ENCODE data around the gene FDPS. TPM values are rescaled to one million over a fixed set of nuclear protein-coding genes. Genes with fewer than 3 reads are reported as not detected.
A peak's percentile ranks its signal among the peaks of the same experiment; 100 is the strongest.
"Not testable (repeated sequence)": the region's sequence is repeated elsewhere in the genome, so short reads cannot be mapped to it uniquely, and the experiment has no call there.

FDPS gene
- total RNA-seq, 1 experiment from 2014 or later = 228 TPM

- no peaks in the 10 kb centered on the region for H3K27me3 Mint-ChIP-seq (ENCODE audit: insufficient read depth, unreplicated experiment)
- BruUV-seq (replicated peaks) = no TSS peak
- DNase-seq = no peak
- H3K9me3 Mint-ChIP-seq (ENCODE audit: unreplicated experiment) = no peaks in the 10 kb centered on the region
- H3K4me1 Mint-ChIP-seq (ENCODE audit: low read depth, unreplicated experiment) = peaks cover 16% of the 10 kb centered on the region
- POLR2A ChIA-PET = no interaction called here
- Histone ChIP-seq H3K4me1 (peaks cover 11% of the 10 kb centered on the region), H3K36me3 (ENCODE audit: control insufficient read depth, insufficient read depth, low read length) (peaks cover 1% of the 10 kb centered on the region; the same call in 1 of the 2 replicates), H3K9me3 (no peaks in the 10 kb centered on the region), H3K4me3 (ENCODE audit: low read depth, low read length) (no peak overlapping the region), H3K27me3 (replicated peaks; ENCODE audit: control insufficient read depth, insufficient read depth, low read length) (no peaks in the 10 kb centered on the region)
- peaks cover 77% of the 10 kb centered on the region for H3K36me3 Mint-ChIP-seq (ENCODE audit: insufficient read depth, unreplicated experiment)
- H3K27ac Mint-ChIP-seq (ENCODE audit: unreplicated experiment) = peak overlapping the region; percentile 88
- intact Hi-C loops (cut with micrococcal nuclease; ENCODE audit: unreplicated experiment) = loop anchor here (10.0 kb wide), 1 partner anchor 269 kb away; no protein-coding TSS in a partner anchor
- peak overlapping the region; percentile 94 for H3K4me3 Mint-ChIP-seq (ENCODE audit: unreplicated experiment)
- CTCF ChIA-PET = no interaction called here
- no peak for TF ChIP-seq CTCF (IDR thresholded peaks at IDR 0.05; ENCODE audit: insufficient read depth in 1 of 2, low read depth in 1 of 2, low read length in 1 of 2, severe bottlenecking in 1 of 2, unreplicated experiment in 1 of 2)
Measured at GRCh38 chr1:155326020-155326526, 17.4 kb downstream of the FDPS start.

DNA sequence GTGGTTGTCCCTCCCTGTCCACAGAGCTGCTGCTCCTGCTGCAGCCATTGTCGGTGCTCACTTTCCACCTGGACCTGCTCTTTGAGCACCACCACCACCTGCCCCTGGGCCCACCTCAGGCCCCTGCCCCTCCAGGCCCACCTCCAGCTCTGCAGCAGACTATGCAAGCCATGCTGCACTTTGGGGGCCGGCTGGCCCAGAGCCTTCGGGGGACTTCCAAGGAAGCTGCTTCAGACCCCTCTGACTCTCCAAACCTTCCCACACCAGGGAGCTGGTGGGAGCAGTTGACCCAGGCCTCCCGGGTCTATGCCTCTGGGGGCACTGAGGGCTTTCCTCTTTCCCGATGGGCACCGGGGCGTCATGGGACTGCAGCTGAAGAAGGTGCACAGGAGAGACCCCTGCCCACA lies 18.0 kb downstream of the FDPS start:
- Histone ChIP-seq H3K27me3 (replicated peaks; ENCODE audit: control insufficient read depth, insufficient read depth, low read length) (no peaks in the 10 kb centered on the region), H3K4me3 (ENCODE audit: low read depth, low read length) (no peak overlapping the region), H3K36me3 (ENCODE audit: control insufficient read depth, insufficient read depth, low read length) (peaks cover 1% of the 10 kb centered on the region; the same call in 1 of the 2 replicates), H3K9me3 (no peaks in the 10 kb centered on the region), H3K4me1 (peaks cover 11% of the 10 kb centered on the region)
- CTCF ChIA-PET = no interaction called here
- DNase-seq = no peak
- BruUV-seq (replicated peaks) = no TSS peak
- no peak overlapping the region for H3K27ac Mint-ChIP-seq (ENCODE audit: unreplicated experiment)
- peaks cover 16% of the 10 kb centered on the region for H3K4me1 Mint-ChIP-seq (ENCODE audit: low read depth, unreplicated experiment)
- no peaks in the 10 kb centered on the region for H3K27me3 Mint-ChIP-seq (ENCODE audit: insufficient read depth, unreplicated experiment)
- no peaks in the 10 kb centered on the region for H3K9me3 Mint-ChIP-seq (ENCODE audit: unreplicated experiment)
- intact Hi-C loops (cut with micrococcal nuclease; ENCODE audit: unreplicated experiment) = loop anchor here (10.0 kb wide), 1 partner anchor 268 kb away; no protein-coding TSS in a partner anchor
- H3K4me3 Mint-ChIP-seq (ENCODE audit: unreplicated experiment) = peak overlapping the region; percentile 94
- no peak for TF ChIP-seq CTCF (IDR thresholded peaks at IDR 0.05; ENCODE audit: insufficient read depth in 1 of 2, low read depth in 1 of 2, low read length in 1 of 2, severe bottlenecking in 1 of 2, unreplicated experiment in 1 of 2)
- POLR2A ChIA-PET = no interaction called here
- H3K36me3 Mint-ChIP-seq (ENCODE audit: insufficient read depth, unreplicated experiment) = peaks cover 81% of the 10 kb centered on the region

DNA sequence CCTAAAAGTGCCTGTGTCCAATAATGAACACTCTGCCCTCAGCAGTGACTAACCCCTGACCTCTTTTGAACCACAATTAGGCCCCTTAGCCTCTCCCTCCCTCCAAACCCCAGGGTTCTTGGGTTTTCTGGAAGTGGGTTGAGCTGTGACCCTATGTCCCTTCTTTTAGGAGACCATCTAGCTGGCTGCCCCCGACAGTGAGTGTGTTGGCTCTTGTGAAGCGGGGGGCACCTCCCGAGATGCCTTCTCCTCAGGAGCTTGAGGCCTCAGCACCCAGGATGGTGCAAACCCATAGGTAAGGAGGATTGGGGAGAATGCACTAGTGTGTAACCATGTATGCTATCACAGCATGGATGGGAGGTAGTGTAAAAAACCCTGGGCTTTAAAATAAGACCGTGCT lies 19.3 kb downstream of the FDPS start:
- H3K4me3 Mint-ChIP-seq (ENCODE audit: unreplicated experiment) = no peak overlapping the region
- Histone ChIP-seq H3K9me3 (no peaks in the 10 kb centered on the region), H3K4me3 (ENCODE audit: low read depth, low read length) (no peak overlapping the region), H3K27me3 (replicated peaks; ENCODE audit: control insufficient read depth, insufficient read depth, low read length) (no peaks in the 10 kb centered on the region), H3K4me1 (peaks cover 5% of the 10 kb centered on the region; the same call in 1 of the 2 replicates), H3K36me3 (ENCODE audit: control insufficient read depth, insufficient read depth, low read length) (peaks cover 1% of the 10 kb centered on the region; the same call in 1 of the 2 replicates)
- H3K27me3 Mint-ChIP-seq (ENCODE audit: insufficient read depth, unreplicated experiment) = no peaks in the 10 kb centered on the region
- peaks cover 16% of the 10 kb centered on the region for H3K4me1 Mint-ChIP-seq (ENCODE audit: low read depth, unreplicated experiment)
- CTCF ChIA-PET = no interaction called here
- intact Hi-C loops (cut with micrococcal nuclease; ENCODE audit: unreplicated experiment) = loop anchor here (10.0 kb wide), 1 partner anchor 267 kb away; no protein-coding TSS in a partner anchor
- POLR2A ChIA-PET = interaction anchor here (0.6 kb wide), 1 partner anchor 17 kb away, joined by 4 read pairs; no protein-coding TSS in a partner anchor
- peak overlapping the region; percentile 42 for H3K27ac Mint-ChIP-seq (ENCODE audit: unreplicated experiment)
- DNase-seq = no peak
- peaks cover 84% of the 10 kb centered on the region for H3K36me3 Mint-ChIP-seq (ENCODE audit: insufficient read depth, unreplicated experiment)
- no TSS peak for BruUV-seq (replicated peaks)
- TF ChIP-seq CTCF (IDR thresholded peaks at IDR 0.05; ENCODE audit: insufficient read depth in 1 of 2, low read depth in 1 of 2, low read length in 1 of 2, severe bottlenecking in 1 of 2, unreplicated experiment in 1 of 2) = no peak
- no peaks in the 10 kb centered on the region for H3K9me3 Mint-ChIP-seq (ENCODE audit: unreplicated experiment)

DNA sequence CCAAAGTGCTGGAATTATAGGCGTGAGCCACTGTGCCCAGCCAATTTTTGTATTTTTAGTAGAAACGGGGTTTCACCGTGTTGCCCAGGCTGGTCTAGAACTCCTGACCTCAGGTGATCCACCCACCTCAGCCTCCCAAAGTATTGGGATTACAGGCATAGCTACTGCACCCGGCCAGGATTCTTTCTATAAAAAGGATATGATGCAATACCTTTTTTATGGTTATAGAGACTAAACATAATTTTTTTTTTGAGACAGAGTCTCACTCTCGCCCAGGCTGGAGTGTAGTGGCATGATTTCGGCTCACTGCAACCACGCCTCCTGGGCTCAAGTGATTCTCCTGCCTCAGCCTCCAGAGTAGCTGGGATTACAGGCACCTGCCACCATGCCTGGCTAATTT lies 20.2 kb downstream of the FDPS start:
- H3K4me1 ChIP-seq; H3K9me3 ChIP-seq; POLR2A ChIA-PET; H3K27ac Mint-ChIP-seq (ENCODE audit: unreplicated experiment); H3K4me3 Mint-ChIP-seq (ENCODE audit: unreplicated experiment); H3K27me3 Mint-ChIP-seq (ENCODE audit: insufficient read depth, unreplicated experiment); H3K36me3 ChIP-seq (ENCODE audit: control insufficient read depth, insufficient read depth, low read length); H3K4me3 ChIP-seq (ENCODE audit: low read depth, low read length); DNase-seq; BruUV-seq (replicated peaks); H3K9me3 Mint-ChIP-seq (ENCODE audit: unreplicated experiment); H3K27me3 ChIP-seq (replicated peaks; ENCODE audit: control insufficient read depth, insufficient read depth, low read length): not testable (repeated sequence)
- intact Hi-C loops (cut with micrococcal nuclease; ENCODE audit: unreplicated experiment) = loop anchor here (10.0 kb wide), 1 partner anchor 266 kb away; no protein-coding TSS in a partner anchor
- CTCF ChIA-PET = interaction anchor here (0.7 to 0.9 kb wide), 2 partner anchors 78 to 81 kb away, joined by 4 read pairs; no protein-coding TSS in a partner anchor
- peaks cover 88% of the 10 kb centered on the region for H3K36me3 Mint-ChIP-seq (ENCODE audit: insufficient read depth, unreplicated experiment)
- H3K4me1 Mint-ChIP-seq (ENCODE audit: low read depth, unreplicated experiment) = peaks cover 16% of the 10 kb centered on the region
